HG02759 (cell line): ENCODE measurements around the gene ANKRD45.
A peak's percentile ranks its signal among the peaks of the same experiment; 100 is the strongest.
"Not testable (repeated sequence)": the region's sequence is repeated elsewhere in the genome, so short reads cannot be mapped to it uniquely, and the experiment has no call there.

ENCODE experiments used
- ATAC-seq: cut with Tn5 transposase; IDR thresholded peaks from one replicate; pipeline ENCODE4 v1.9.1; 2021; ENCODE audit warnings: mild to moderate bottlenecking, moderate library complexity; ENCODE audit not compliant: unreplicated experiment

ANKRD45 gene

GRCh38 chr1:173646656-173647055 lies 23.0 kb downstream of the ANKRD45 start:
- ATAC-seq, result no peak

- ATAC-seq, result not testable (repeated sequence)
Observed at GRCh38 chr1:173642450-173643139, 27.1 kb downstream of the ANKRD45 start.

DNA sequence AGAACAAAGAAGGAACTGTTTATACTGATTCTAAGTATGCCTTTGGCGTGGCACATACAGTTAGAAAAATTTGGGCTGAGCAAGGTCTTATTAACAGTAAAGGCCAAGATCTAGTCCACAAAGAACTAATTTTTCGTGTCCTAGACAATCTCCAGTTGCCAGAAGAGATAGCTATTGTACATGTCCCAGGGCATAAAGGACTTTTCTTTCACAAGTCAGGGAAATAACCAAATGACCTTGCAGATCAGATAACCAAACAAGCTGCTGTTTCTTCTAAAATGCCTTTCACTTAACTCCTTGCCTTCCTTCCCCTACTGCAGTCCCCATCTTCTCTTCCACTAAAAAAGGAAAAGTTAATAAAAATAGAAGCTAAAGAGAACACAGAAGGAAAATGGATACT lies 30.5 kb downstream of the ANKRD45 start:
- no peak for ATAC-seq

DNA sequence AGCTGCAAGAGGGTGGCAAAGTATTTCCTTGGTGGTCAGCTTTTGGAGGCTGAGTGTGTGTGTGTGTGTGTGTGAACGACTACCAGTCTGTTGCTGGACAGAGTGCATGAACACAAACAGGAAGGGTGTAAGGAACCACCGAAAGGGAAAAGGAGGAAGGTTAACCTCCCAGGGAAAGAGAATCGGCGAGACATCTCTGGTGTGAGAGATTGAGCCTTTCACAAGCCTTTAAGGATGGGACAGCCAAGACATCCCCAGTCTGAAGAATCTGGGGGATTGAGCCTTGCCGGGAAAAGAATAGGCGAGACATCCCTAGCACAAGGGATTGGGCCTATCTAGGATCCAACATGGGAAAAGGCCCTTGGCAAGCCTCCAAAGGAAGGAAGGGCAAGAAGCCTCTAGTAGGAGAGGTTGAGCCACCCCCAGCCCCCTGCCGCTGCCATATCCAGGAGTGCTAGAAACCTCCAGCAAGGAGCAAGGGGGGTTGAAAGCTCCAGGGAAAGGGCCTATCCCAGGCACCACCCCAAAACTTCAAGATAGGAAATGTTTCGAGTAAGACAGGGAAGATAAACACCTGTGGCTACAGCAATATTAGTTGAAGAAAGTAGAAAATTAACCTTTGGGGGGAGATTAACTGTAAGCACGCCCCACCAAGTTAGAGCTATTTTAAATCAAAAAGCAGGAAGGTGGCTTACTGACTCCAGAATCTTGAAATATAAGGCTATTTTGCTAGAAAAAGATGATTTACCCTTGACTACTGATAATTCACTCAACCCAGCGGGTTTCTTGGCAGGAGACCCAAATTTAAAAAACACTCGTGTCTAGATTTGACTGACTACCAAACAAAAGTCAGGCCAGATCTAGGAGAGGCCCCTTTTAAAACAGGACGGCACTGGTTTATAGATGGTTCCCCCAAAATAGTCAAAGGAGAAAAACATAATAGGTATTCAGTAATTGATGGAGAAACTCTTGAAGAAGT lies 31.3 kb downstream of the ANKRD45 start:
- ATAC-seq, result no peak

DNA sequence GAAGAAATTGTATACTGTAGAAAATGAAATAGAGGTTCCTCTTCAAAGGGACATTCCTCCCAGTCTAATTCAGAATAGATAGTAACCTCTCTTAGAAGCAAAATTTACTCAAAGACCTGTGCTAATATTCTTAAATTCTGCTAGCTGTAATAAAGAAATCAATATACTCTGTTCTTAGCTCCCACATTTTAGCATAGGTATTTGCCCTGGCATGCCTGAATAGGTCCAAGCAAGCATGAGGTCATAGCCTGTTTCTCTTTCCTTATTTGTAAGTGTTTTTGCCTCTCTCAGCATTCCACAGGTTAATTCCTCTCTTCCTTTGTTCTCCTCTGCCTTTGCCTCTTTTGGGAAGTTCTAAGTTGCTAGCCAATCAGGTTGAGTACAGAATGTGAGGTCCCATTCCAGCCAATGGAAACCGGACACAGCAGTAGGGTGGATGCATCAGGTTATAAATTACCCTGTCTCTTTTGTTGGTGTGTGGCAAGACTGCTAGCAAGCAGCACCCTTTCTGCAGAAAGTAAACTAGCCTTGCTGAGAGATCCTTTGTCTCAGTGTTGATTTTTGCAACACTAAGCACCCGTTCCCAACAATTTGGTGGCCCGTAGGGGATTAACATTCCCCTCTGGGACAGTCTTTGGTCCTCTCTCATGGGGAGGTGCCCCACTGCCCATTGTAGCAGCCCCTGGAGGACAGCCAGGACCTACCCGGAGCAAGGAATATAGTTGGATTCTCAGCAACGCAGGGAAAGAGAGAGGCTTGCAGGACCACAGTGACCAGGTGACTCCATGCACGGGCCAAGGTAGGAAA lies 32.2 kb downstream of the ANKRD45 start:
- not testable (repeated sequence) for ATAC-seq

GRCh38 chr1:173635116-173635515 lies 34.5 kb downstream of the ANKRD45 start, which contains the start of gene TEX50:
TEX50 (plus strand) TSS chr1:173635338; CDS start chr1:173635522, 184 bp downstream.
- ATAC-seq, result no peak

DNA sequence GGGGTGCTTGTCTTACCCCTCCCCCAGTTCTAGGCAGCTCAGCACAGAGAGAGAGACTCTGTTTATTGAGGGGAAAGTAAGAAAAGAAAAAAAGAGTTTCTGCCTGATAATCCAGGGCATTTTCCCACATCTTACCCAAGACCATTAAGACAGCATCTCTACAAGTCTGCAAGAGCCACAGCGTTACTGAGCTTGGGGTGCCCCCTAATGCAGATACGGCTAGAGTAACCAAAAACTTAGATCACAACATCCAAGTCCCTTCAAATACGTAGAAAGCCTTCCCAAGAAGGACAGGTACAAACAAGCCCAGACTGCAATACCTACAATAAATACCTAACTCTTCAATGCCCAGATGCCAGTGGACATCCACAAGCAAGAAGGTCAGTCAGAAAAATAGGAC lies 40.8 kb downstream of the ANKRD45 start:
- ATAC-seq, result no peak

- no peak for ATAC-seq
Observed at GRCh38 chr1:173627269-173627668, 42.4 kb downstream of the ANKRD45 start.

GRCh38 chr1:173616859-173617258 lies 52.8 kb downstream of the ANKRD45 start:
- no peak for ATAC-seq

GRCh38 chr1:173613086-173613485 lies 56.6 kb downstream of the ANKRD45 start:
- not testable (repeated sequence) for ATAC-seq

DNA sequence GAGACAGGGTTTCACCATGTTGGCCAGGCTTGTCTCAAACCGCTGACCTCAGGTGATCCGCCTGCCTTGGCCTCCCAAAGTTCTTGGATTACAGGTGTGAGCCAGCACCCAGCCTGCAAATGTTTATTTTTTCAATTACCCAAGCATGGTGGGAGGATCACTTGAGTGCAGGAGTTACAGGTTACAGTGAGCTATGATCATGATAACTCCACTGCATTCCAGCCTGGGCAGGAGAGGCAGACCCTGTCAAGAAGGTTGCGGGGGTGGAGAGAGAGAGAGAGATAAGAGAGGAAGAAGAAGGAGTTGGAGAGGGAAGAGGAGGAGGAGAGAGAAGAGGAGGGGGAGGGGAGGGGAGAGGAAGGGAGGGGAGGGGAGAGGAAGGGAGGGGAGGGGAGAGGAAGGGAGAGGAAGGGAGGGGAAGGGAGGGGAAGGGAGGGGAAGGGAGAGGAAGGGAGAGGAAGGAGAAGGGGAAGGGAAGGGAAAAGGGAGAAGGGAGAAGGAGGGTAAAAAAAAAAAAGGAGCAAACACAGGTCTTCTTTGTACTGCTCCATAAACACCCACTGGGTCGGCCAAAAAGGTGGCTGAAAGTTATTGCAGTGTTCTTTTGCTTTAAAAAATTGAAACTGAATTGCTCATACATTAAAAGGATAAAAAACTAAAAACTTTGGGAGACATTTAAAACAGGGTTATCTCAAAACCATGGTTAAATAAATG lies 61.0 kb downstream of the ANKRD45 start:
- ATAC-seq, result no peak

GRCh38 chr1:173603056-173603591 lies 66.5 kb downstream of the ANKRD45 start, which contains the start of gene SLC9C2:
SLC9C2 (minus strand) TSS chr1:173603072; CDS start chr1:173601776, 1,296 bp downstream.
- no peak for ATAC-seq

- peak; percentile 72 for ATAC-seq
Observed at GRCh38 chr1:173601588-173601987, 68.1 kb downstream of the ANKRD45 start.

GRCh38 chr1:173596097-173596825 lies 73.4 kb downstream of the ANKRD45 start:
- no peak for ATAC-seq

- ATAC-seq, result not testable (repeated sequence)
Observed at GRCh38 chr1:173591138-173591537, 78.5 kb downstream of the ANKRD45 start.

DNA sequence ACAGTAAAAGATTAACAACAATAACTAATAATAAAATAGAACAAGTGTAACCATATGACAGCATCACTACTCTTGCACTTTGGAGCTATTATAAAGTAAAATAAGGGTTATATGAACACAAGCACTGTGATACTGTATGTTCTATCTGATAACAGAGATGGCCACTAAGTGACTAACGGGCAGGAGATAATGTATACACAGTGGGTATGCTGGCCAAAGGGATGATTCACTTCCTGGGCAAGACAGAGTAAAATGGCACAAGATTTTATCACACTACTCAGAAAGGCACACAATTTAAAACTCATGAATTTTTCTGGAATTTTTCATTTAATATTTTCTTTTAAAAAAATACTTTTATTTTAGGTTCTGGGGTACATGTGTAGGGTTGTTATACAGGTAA lies 79.1 kb downstream of the ANKRD45 start:
- ATAC-seq, result no peak

DNA sequence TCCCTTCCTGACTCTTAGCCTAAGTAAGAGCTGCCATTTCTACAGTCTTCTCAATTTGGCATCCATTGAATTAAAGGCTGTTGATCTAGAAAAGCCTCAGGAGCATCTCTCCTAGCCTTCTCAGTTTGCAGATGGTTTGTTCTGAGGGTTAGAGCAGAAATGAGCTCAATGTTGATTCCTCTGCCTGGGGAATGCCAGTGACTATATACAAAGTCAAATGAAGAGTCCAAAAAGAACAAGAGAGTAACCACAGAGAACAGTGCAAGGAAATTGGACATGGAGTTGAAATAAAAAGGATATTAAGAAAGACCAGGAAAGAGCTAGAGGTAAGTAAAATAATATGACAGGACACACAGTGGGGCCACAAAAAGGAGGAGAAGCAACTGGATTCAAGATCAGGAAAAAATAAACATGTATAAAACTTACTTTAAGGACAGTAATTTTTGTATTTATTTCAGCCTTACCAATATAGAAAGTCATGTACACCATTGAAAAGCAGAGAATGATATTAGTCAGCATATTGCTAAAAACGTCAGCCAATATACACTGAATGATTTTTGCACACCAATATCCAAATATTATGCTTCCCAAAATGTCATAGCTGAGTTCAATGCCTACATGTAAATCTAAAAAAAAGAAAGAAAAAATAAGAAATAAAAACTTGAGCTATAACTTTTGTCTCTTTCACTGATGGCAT lies 88.1 kb downstream of the ANKRD45 start:
- no peak for ATAC-seq

- ATAC-seq, result no peak
Observed at GRCh38 chr1:173580658-173581057, 89.0 kb downstream of the ANKRD45 start.

- no peak for ATAC-seq
Observed at GRCh38 chr1:173580071-173580470, 89.6 kb downstream of the ANKRD45 start.
